B cell (primary cell): ENCODE measurements around the gene ACSL1. TPM values are rescaled to one million over a fixed set of nuclear protein-coding genes. Genes with fewer than 3 reads are reported as not detected.

Source experiments
- ATAC-seq: fragments of 200-7000 bp; cut with Tn5 transposase; one replicate; pipeline ENCODE4 v1.10.0; 2021; ENCODE audit warnings: low read depth, mild to moderate bottlenecking, moderate number of reproducible peaks, moderate library complexity
- CTCF ChIA-PET: fragments of 350-600 bp; sonication (Branson Sonifier 250); formaldehyde crosslinking; loops from one replicate; lab custom pipeline; 2021; ENCODE audit warnings: antibody characterized with exemption, inconsistent platforms; lab: Charles Lee
- POLR2A ChIA-PET: fragments of 350-600 bp; sonication (Branson Sonifier 250); formaldehyde crosslinking; loops from one replicate; lab custom pipeline; 2021; ENCODE audit warnings: antibody characterized with exemption; lab: Charles Lee
- DNase-seq: peaks from one replicate; pipeline ENCODE4 v3.0.0; 2013
- H2AFZ ChIP-seq: 2 replicates; pipeline ENCODE4 v1.6.1; 2012; ENCODE audit warnings: mild to moderate bottlenecking, low read depth, low read length; ENCODE audit not compliant: insufficient read depth, poor library complexity, severe bottlenecking
- H3K27ac ChIP-seq, 2 donors: 1 replicate in 1 of 2; 2 replicates in 1 of 2; pipeline ENCODE4 v1.5.1; 2012 to 2013; ENCODE audit warnings: low read length in 2 of 2, mild to moderate bottlenecking in 2 of 2, moderate library complexity in 1 of 2
- H3K27me3 ChIP-seq, 4 experiments: fragments of 200-600 bp in 1 of 4; sonication (generic) in 1 of 4; replicated peaks in 1 of 4; 1 replicate in 2 of 4; 2 replicates in 2 of 4; pipeline versions ENCODE4 v1.6.1 to v1.7.0; 2013 to 2016; ENCODE audit warnings: low read length in 3 of 4, mild to moderate bottlenecking in 2 of 4, mixed read lengths in 1 of 4, moderate library complexity in 1 of 4; ENCODE audit not compliant: insufficient read depth in 4 of 4, control insufficient read depth in 3 of 4; ENCODE audit errors: control extremely low read depth in 1 of 4
- H3K36me3 ChIP-seq, 2 experiments: replicated peaks in 1 of 2; 1 replicate in 1 of 2; 2 replicates in 1 of 2; pipeline versions ENCODE4 v1.6.1 to v1.7.1; 2013; ENCODE audit warnings: low read length in 1 of 2; ENCODE audit not compliant: insufficient read depth in 2 of 2, control insufficient read depth in 1 of 2; ENCODE audit errors: control extremely low read depth in 1 of 2, extremely low read depth in 1 of 2
- H3K4me1 ChIP-seq, 2 donors: fragments of 200-600 bp in 1 of 2; sonication (generic) in 1 of 2; 1 replicate in 1 of 2; 2 replicates in 1 of 2; pipeline versions ENCODE4 v1.5.1 to v1.6.1; 2013 to 2017; ENCODE audit warnings: low read length in 2 of 2; ENCODE audit not compliant: control insufficient read depth in 2 of 2, insufficient read depth in 2 of 2
- H3K4me2 ChIP-seq: replicated peaks from 2 replicates; pipeline ENCODE3; 2012; ENCODE audit warnings: mild to moderate bottlenecking, low read depth, low read length; ENCODE audit not compliant: poor library complexity, severe bottlenecking
- H3K4me3 ChIP-seq, 5 experiments: fragments of 200-600 bp in 1 of 5; sonication (generic) in 1 of 5; 1 replicate in 3 of 5; 2 replicates in 2 of 5; pipeline versions ENCODE4 v1.5.1 to v1.7.0; 2011 to 2016; ENCODE audit warnings: low read length in 4 of 5, mild to moderate bottlenecking in 4 of 5, low read depth in 2 of 5, control low read depth in 1 of 5, moderate library complexity in 1 of 5; ENCODE audit not compliant: insufficient read depth in 1 of 5; ENCODE audit errors: control extremely low read depth in 1 of 5, extremely low read depth in 1 of 5
- H3K79me2 ChIP-seq: fragments of 200-600 bp; sonication (generic); one replicate; pipeline ENCODE4 v1.6.0; 2016; ENCODE audit warnings: low read length; ENCODE audit not compliant: control insufficient read depth, insufficient read depth
- H3K9ac ChIP-seq: fragments of 200-600 bp; sonication (generic); 2 replicates; pipeline ENCODE4 v1.6.1; 2017; ENCODE audit warnings: mild to moderate bottlenecking, low read length, moderate library complexity
- H3K9me3 ChIP-seq, 3 donors: one replicate each; pipeline versions ENCODE4 v1.6.1 to v1.7.1; 2013; ENCODE audit warnings: low read length in 2 of 3; ENCODE audit not compliant: control insufficient read depth in 2 of 3, insufficient read depth in 1 of 3; ENCODE audit errors: control extremely low read depth in 1 of 3
- H4K20me1 ChIP-seq: 2 replicates; pipeline ENCODE4 v1.6.0; 2012; ENCODE audit warnings: mild to moderate bottlenecking, low read length; ENCODE audit not compliant: insufficient read depth, control insufficient read depth, poor library complexity, severe bottlenecking
- H3K27ac Mint-ChIP-seq: one replicate; pipeline ENCODE4 v1.8.0; 2021; ENCODE audit warnings: mixed read lengths
- H3K27me3 Mint-ChIP-seq: one replicate; pipeline ENCODE4 v1.8.0; 2021; ENCODE audit warnings: mixed read lengths
- H3K4me1 Mint-ChIP-seq: one replicate; pipeline ENCODE4 v1.8.0; 2021; ENCODE audit warnings: mixed read lengths
- H3K4me3 Mint-ChIP-seq: one replicate; pipeline ENCODE4 v1.8.0; 2021; ENCODE audit warnings: mixed read lengths
- H3K9me3 Mint-ChIP-seq: one replicate; pipeline ENCODE4 v1.8.0; 2022; ENCODE audit warnings: mixed read lengths; ENCODE audit not compliant: insufficient read depth
- EZH2 ChIP-seq: IDR thresholded peaks from 2 replicates; pipeline ENCODE4 v1.6.1; 2012; ENCODE audit warnings: borderline replicate concordance, low read depth, mild to moderate bottlenecking, moderate library complexity, low read length; ENCODE audit not compliant: insufficient read depth, poor library complexity, severe bottlenecking
- WGBS: methylation state at CpG from one replicate; pipeline ENCODE4 v1.1.5; 2013; ENCODE audit warnings: missing lambda C conversion rate; ENCODE audit not compliant: insufficient coverage; 5-methylcytosine and 5-hydroxymethylcytosine counted together
- intact Hi-C: fragments of 100-400 bp; cut with micrococcal nuclease; formaldehyde crosslinking; loops from one replicate; pipeline ENCODE4 v1.10.0; 2022
- polyA plus RNA-seq: library from polyadenylated mRNA; depleted of rRNA; stranded (reverse); fragments of >200 nt; gene quantifications from 2 replicates; pipeline ENCODE4 v1.2.3, GENCODE V29; 2012
- total RNA-seq, 2 donors: library from RNA; stranded (reverse); fragments of 120-200 nt in 1 of 2; gene quantifications; 1 replicate in 1 of 2; 2 replicates in 1 of 2; pipeline versions ENCODE4 v1.2.3 to v1.2.4, GENCODE V29; 2013 to 2022
- TF ChIP-seq, protein P1 (sequence below): fragments of 200-600 bp; IDR thresholded peaks from one replicate; pipeline ENCODE4 v1.8.0; 2022; ENCODE audit warnings: antibody characterized with exemption, mild to moderate bottlenecking

The ACSL1 gene
- total and polyA plus RNA-seq, 2 donors (not counting 1 experiment from before 2014, with no cell fraction given), result 6.6 to 31.8 TPM

DNA sequence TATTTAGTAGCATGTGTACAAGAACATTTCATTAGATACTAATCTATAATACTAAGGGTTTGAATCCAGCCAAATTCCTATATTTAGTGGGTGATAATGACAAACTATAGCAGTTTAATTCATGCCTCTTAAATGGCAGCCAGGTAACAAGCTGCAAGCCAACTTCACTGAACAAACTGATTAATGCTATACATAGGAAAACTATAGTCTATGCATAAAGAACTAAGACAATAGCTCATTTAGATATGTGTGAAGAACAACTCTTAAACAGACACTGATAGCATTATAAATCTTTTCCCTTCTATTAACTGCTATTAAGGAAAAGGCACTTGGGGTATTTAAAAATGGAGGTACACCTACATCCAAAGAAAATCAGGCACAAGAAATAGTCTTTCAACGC lies 19.1 kb downstream of the ACSL1 start:
- Mint-ChIP-seq H3K9me3 (no peaks in the 10 kb centered on the region), H3K27ac (no peak overlapping the region), H3K27me3 (no peaks in the 10 kb centered on the region), H3K4me1 (peaks cover 41% of the 10 kb centered on the region), H3K4me3 (no peak overlapping the region)
- CTCF ChIA-PET, result interaction anchor here (0.7 to 1.9 kb wide), 3 partner anchors 8 to 61 kb away, joined by 3 to 5 read pairs (median 4); no protein-coding TSS in a partner anchor
- WGBS, result no CpG with 5 or more reads among the region's 1 CpG
- Histone ChIP-seq H3K36me3 (peaks cover 0 to 5% of the 10 kb centered on the region in 2 experiments), H4K20me1 (peaks cover 29% of the 10 kb centered on the region), H3K4me3 (no peak overlapping the region), H3K9me3 (no peaks in the 10 kb centered on the region), H3K4me1 (peaks cover 15% of the 10 kb centered on the region in 2 donors), H3K27ac (no peak overlapping the region), H3K79me2 (peaks cover 81% of the 10 kb centered on the region), H2AFZ (no peak overlapping the region), H3K4me2 (no peak overlapping the region), H3K27me3 (no peaks in the 10 kb centered on the region), H3K9ac (no peak overlapping the region)
- intact Hi-C loops, result no loop called here
- TF ChIP-seq, protein P1, sequence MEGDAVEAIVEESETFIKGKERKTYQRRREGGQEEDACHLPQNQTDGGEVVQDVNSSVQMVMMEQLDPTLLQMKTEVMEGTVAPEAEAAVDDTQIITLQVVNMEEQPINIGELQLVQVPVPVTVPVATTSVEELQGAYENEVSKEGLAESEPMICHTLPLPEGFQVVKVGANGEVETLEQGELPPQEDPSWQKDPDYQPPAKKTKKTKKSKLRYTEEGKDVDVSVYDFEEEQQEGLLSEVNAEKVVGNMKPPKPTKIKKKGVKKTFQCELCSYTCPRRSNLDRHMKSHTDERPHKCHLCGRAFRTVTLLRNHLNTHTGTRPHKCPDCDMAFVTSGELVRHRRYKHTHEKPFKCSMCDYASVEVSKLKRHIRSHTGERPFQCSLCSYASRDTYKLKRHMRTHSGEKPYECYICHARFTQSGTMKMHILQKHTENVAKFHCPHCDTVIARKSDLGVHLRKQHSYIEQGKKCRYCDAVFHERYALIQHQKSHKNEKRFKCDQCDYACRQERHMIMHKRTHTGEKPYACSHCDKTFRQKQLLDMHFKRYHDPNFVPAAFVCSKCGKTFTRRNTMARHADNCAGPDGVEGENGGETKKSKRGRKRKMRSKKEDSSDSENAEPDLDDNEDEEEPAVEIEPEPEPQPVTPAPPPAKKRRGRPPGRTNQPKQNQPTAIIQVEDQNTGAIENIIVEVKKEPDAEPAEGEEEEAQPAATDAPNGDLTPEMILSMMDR, result no peak
- no peak for TF ChIP-seq EZH2
- ATAC-seq (no peak), DNase-seq (no peak)
- POLR2A ChIA-PET, result no interaction called here

DNA sequence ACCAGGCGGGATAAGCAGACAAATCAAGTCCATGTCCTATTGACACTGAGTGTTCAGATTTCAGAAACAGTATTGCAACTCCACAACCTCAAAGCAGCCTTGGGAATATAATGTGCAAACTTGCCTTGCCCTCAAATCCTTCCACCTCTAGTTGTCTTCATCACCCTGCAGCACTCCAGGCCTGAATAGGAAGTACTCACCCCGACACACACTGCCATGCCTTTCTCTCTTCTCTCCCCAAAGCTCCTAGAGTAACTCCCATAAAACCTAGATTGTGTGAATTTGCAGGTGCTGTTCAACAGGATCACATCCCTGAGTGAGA lies 19.6 kb downstream of the ACSL1 start:
- peaks cover 0 to 5% of the 10 kb centered on the region in 2 experiments for H3K36me3 ChIP-seq
- peak overlapping the region; percentile 45 for H3K4me2 ChIP-seq
- H3K9ac ChIP-seq, result no peak overlapping the region
- H3K9me3 ChIP-seq, result no peaks in the 10 kb centered on the region
- TF ChIP-seq EZH2, result no peak
- TF ChIP-seq, protein P1, result no peak
- ChIA-PET CTCF (interaction anchor here (1.5 to 1.9 kb wide), 2 partner anchors 13 to 61 kb away, joined by 4 to 5 read pairs; no protein-coding TSS in a partner anchor), POLR2A (no interaction called here)
- H3K27ac ChIP-seq, result peak overlapping the region; percentile 39 to 53
- Mint-ChIP-seq H3K4me1 (peaks cover 38% of the 10 kb centered on the region), H3K27ac (peak overlapping the region; percentile 77), H3K4me3 (peak overlapping the region; percentile 63), H3K9me3 (no peaks in the 10 kb centered on the region), H3K27me3 (no peaks in the 10 kb centered on the region)
- H2AFZ ChIP-seq, result no peak overlapping the region
- peaks cover 15% of the 10 kb centered on the region in 2 donors for H3K4me1 ChIP-seq
- WGBS, result 100% methylated on average over 1 of the region's 2 CpGs
- H4K20me1 ChIP-seq, result peaks cover 25% of the 10 kb centered on the region
- no peak for ATAC-seq
- peaks cover 81% of the 10 kb centered on the region for H3K79me2 ChIP-seq
- H3K27me3 ChIP-seq, result no peaks in the 10 kb centered on the region
- no peak overlapping the region for H3K4me3 ChIP-seq
- intact Hi-C loops, result no loop called here
- no peak for DNase-seq
